Breast epithelium (tissue), 3 donors: ENCODE results near the gene MYO3B.

ENCODE experiments used
- CTCF ChIP-seq, 3 donors: fragments of 450-650 bp; IDR thresholded peaks; one replicate each; pipeline ENCODE4 v1.5.1; 2016 to 2017; ENCODE audit warnings: antibody characterized with exemption in 3 of 3, mild to moderate bottlenecking in 3 of 3, moderate library complexity in 3 of 3
- POLR2A ChIP-seq: fragments of 450-650 bp; IDR thresholded peaks from one replicate; pipeline ENCODE4 v1.6.1; 2016; ENCODE audit warnings: antibody characterized with exemption, mild to moderate bottlenecking, moderate library complexity

DNA sequence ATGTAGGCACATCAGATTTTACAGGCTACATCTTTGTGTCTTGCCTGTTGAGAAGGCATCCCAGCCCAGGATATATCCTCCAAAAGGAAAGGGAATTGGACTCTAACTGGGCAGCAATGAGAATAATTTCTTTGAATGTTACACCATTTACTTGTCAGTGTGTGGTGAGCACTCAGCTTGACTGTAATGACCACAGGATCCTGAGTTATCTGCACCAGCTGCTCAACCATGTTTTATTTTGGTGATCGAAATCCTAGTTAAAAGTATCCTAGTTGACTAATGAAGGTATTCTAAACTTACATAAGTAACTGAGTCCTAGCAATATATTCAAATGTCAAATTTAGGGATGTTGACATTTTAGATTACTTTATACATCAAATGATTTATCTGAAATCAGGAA is 123.0 kb downstream of the MYO3B start:
- no peak for TF ChIP-seq CTCF (IDR thresholded peaks at IDR 0.05)
- no peak for TF ChIP-seq POLR2A
